H1 (cell line): Measurements from ENCODE around the gene ZNF337. TPM values are rescaled to one million over a fixed set of nuclear protein-coding genes. Genes with fewer than 3 reads are reported as not detected.

ENCODE experiments used
- CTCF ChIA-PET: fragments of 300-600 bp; sonication (Branson Sonifier 250); formaldehyde crosslinking; loops from one replicate; lab custom pipeline; 2021; ENCODE audit not compliant: partially characterized antibody; lab: Charles Lee
- POLR2A ChIA-PET: fragments of 300-600 bp; sonication (Branson Sonifier 250); formaldehyde crosslinking; loops from one replicate; lab custom pipeline; 2021; ENCODE audit warnings: inconsistent platforms; ENCODE audit not compliant: partially characterized antibody; lab: Charles Lee
- DNase-seq, 2 experiments: peaks; one replicate each; pipeline versions ENCODE4 v3.0.0 to v3.0.0-alpha.2; 2010 to 2022; ENCODE audit warnings: low spot score in 2 of 2, low read depth in 1 of 2, mixed read lengths in 1 of 2
- FAIRE-seq: peaks from 2 replicates; lab custom pipeline; 2011; peaks lifted over from hg19 to GRCh38; lab: Jason Lieb, UNC
- H2AFZ ChIP-seq: 2 replicates; pipeline ENCODE4 v1.8.1; 2012; ENCODE audit warnings: low read length, inconsistent platforms
- H2AK5ac ChIP-seq: 2 replicates; pipeline ENCODE4 v1.6.1; 2013; ENCODE audit warnings: low read depth, low read length
- H2BK120ac ChIP-seq: replicated peaks from 2 replicates; pipeline ENCODE3; 2013; ENCODE audit warnings: low read depth, low read length, inconsistent platforms
- H2BK12ac ChIP-seq: 2 replicates; pipeline ENCODE4 v1.6.1; 2013; ENCODE audit warnings: low read depth, low read length
- H2BK15ac ChIP-seq: 2 replicates; pipeline ENCODE4 v1.6.1; 2013; ENCODE audit warnings: low read length
- H2BK20ac ChIP-seq: 2 replicates; pipeline ENCODE4 v1.6.1; 2013; ENCODE audit warnings: low read length
- H2BK5ac ChIP-seq: 2 replicates; pipeline ENCODE4 v1.6.1; 2013; ENCODE audit warnings: low read depth, low read length
- H3K14ac ChIP-seq: 2 replicates; pipeline ENCODE4 v1.6.1; 2013; ENCODE audit warnings: inconsistent platforms; ENCODE audit not compliant: insufficient read length
- H3K18ac ChIP-seq: 2 replicates; pipeline ENCODE4 v1.6.1; 2013; ENCODE audit warnings: low read length; ENCODE audit errors: extremely low read depth
- H3K23ac ChIP-seq: 2 replicates; pipeline ENCODE4 v1.6.1; 2013; ENCODE audit warnings: inconsistent platforms; ENCODE audit not compliant: insufficient read length
- H3K23me2 ChIP-seq: 2 replicates; pipeline ENCODE4 v1.6.1; 2013; ENCODE audit warnings: low read depth, low read length
- H3K27ac ChIP-seq: 2 replicates; pipeline ENCODE4 v1.6.1; 2011; ENCODE audit warnings: low read depth, low read length, inconsistent platforms
- H3K27me3 ChIP-seq, 4 experiments: replicated peaks in 1 of 4; 1 replicate in 1 of 4; 2 replicates in 3 of 4; pipeline versions ENCODE4 v1.6.1 to v1.8.1; 2011 to 2013; ENCODE audit warnings: low read length in 3 of 4, mild to moderate bottlenecking in 3 of 4, inconsistent platforms in 2 of 4, mixed read lengths in 2 of 4, moderate library complexity in 1 of 4; ENCODE audit not compliant: control insufficient read depth in 3 of 4, insufficient read depth in 3 of 4; ENCODE audit errors: extremely low read depth in 1 of 4
- H3K36me3 ChIP-seq, 4 experiments: 2 replicates each; pipeline versions ENCODE4 v1.6.1 to v1.8.1; 2011 to 2013; ENCODE audit warnings: mild to moderate bottlenecking in 4 of 4, low read length in 3 of 4, moderate library complexity in 2 of 4, control low read depth in 1 of 4, inconsistent platforms in 1 of 4; ENCODE audit not compliant: insufficient read depth in 4 of 4, control insufficient read depth in 2 of 4
- H3K4ac ChIP-seq: replicated peaks from 2 replicates; pipeline ENCODE3; 2013; ENCODE audit warnings: low read length, low read depth, mixed read lengths, inconsistent platforms; ENCODE audit not compliant: insufficient read length
- H3K4me1 ChIP-seq, 4 experiments: replicated peaks in 1 of 4; 1 replicate in 1 of 4; 2 replicates in 3 of 4; pipeline versions ENCODE4 v1.6.1 to v1.8.1; 2011 to 2013; ENCODE audit warnings: low read length in 3 of 4, inconsistent platforms in 2 of 4, mixed read lengths in 1 of 4; ENCODE audit not compliant: insufficient read depth in 4 of 4, control insufficient read depth in 3 of 4
- H3K4me2 ChIP-seq, 2 experiments: 2 replicates each; pipeline versions ENCODE4 v1.6.1 to v1.8.1; 2011 to 2013; ENCODE audit warnings: low read depth in 2 of 2, low read length in 2 of 2, control low read depth in 1 of 2, inconsistent platforms in 1 of 2, mild to moderate bottlenecking in 1 of 2; ENCODE audit not compliant: insufficient read depth in 1 of 2
- H3K4me3 ChIP-seq, 4 experiments: fragments of 200-600, 300-600 bp in 1 of 4; sonication (generic), shearing (Covaris generic), sonication (Bioruptor Twin) in 1 of 4; 2 replicates each; pipeline versions ENCODE4 v1.5.1 to v1.8.1; 2011 to 2016; ENCODE audit warnings: low read length in 4 of 4, low read depth in 3 of 4, control low read depth in 2 of 4, inconsistent platforms in 2 of 4, mild to moderate bottlenecking in 2 of 4, mixed read lengths in 1 of 4, moderate library complexity in 1 of 4; ENCODE audit not compliant: insufficient read depth in 2 of 4; ENCODE audit errors: extremely low read depth in 1 of 4
- H3K56ac ChIP-seq: replicated peaks from 2 replicates; pipeline ENCODE3; 2013; ENCODE audit warnings: low read depth, mild to moderate bottlenecking, mixed read lengths, low read length, inconsistent platforms; ENCODE audit not compliant: insufficient read length
- H3K79me1 ChIP-seq: 2 replicates; pipeline ENCODE4 v1.6.1; 2013; ENCODE audit warnings: low read depth, low read length, control low read depth
- H3K79me2 ChIP-seq, 2 experiments: 2 replicates each; pipeline versions ENCODE4 v1.6.1 to v1.8.1; 2012 to 2013; ENCODE audit warnings: low read length in 2 of 2, mild to moderate bottlenecking in 2 of 2, inconsistent platforms in 1 of 2; ENCODE audit not compliant: insufficient read depth in 2 of 2, control insufficient read depth in 1 of 2
- H3K9ac ChIP-seq, 4 experiments: replicated peaks in 1 of 4; 1 replicate in 1 of 4; 2 replicates in 3 of 4; pipeline versions ENCODE4 v1.6.1 to v1.8.1; 2011 to 2013; ENCODE audit warnings: low read depth in 3 of 4, low read length in 3 of 4, control low read depth in 2 of 4, mild to moderate bottlenecking in 2 of 4, moderate library complexity in 2 of 4, inconsistent platforms in 1 of 4; ENCODE audit errors: extremely low read depth in 1 of 4
- H3K9me3 ChIP-seq, 2 experiments: 2 replicates each; pipeline versions ENCODE4 v1.6.1 to v1.8.1; 2012 to 2013; ENCODE audit warnings: mild to moderate bottlenecking in 2 of 2, moderate library complexity in 2 of 2, control low read depth in 1 of 2, inconsistent platforms in 1 of 2, low read depth in 1 of 2, low read length in 1 of 2, mixed read lengths in 1 of 2; ENCODE audit not compliant: insufficient read depth in 2 of 2
- H4K20me1 ChIP-seq, 2 experiments: replicated peaks in 1 of 2; 2 replicates each; pipeline versions ENCODE3 to v1.8.1; 2011 to 2013; ENCODE audit warnings: inconsistent platforms in 2 of 2, low read length in 2 of 2, mild to moderate bottlenecking in 1 of 2; ENCODE audit not compliant: insufficient read depth in 2 of 2, control insufficient read depth in 1 of 2
- H4K5ac ChIP-seq: 2 replicates; pipeline ENCODE4 v1.6.1; 2013; ENCODE audit warnings: low read length, low read depth, mixed read lengths, inconsistent platforms; ENCODE audit not compliant: insufficient read length
- H4K8ac ChIP-seq: 2 replicates; pipeline ENCODE4 v1.8.0; 2013; ENCODE audit warnings: mild to moderate bottlenecking, moderate library complexity, low read length, inconsistent platforms; ENCODE audit not compliant: insufficient read depth; ENCODE audit errors: extremely low read depth
- H4K91ac ChIP-seq: replicated peaks from 2 replicates; pipeline ENCODE3; 2013; ENCODE audit warnings: low read length, mixed read lengths, inconsistent platforms; ENCODE audit not compliant: insufficient read length
- E2F6 ChIP-seq: IDR thresholded peaks from 2 replicates; pipeline ENCODE4 v1.6.1; 2012; ENCODE audit warnings: inconsistent platforms
- POLR2A ChIP-seq, 2 experiments: IDR thresholded peaks; 1 replicate in 1 of 2; 2 replicates in 1 of 2; pipeline ENCODE4 v1.6.1; 2011; ENCODE audit warnings: low read depth in 2 of 2, low read length in 2 of 2, mild to moderate bottlenecking in 2 of 2; ENCODE audit errors: control extremely low read depth in 1 of 2
- RAD21 ChIP-seq, 2 experiments: IDR thresholded peaks in 1 of 2; conservative IDR thresholded peaks in 1 of 2; 2 replicates each; pipeline ENCODE4 v1.6.1; 2011; ENCODE audit warnings: low read depth in 2 of 2, low read length in 2 of 2, improper control_type of control experiment in 1 of 2, inconsistent platforms in 1 of 2, mild to moderate bottlenecking in 1 of 2, moderate library complexity in 1 of 2
- TAF1 ChIP-seq: IDR thresholded peaks from 2 replicates; pipeline ENCODE4 v1.6.1; 2011; ENCODE audit warnings: mild to moderate bottlenecking, low read depth, low read length
- TAF7 ChIP-seq: optimal IDR thresholded peaks from 2 replicates; pipeline ENCODE3; 2011; ENCODE audit warnings: low read depth, mild to moderate bottlenecking, inconsistent platforms, low read length, moderate library complexity, borderline replicate concordance
- WGBS, 2 experiments: shearing (Covaris generic) in 1 of 2; methylation state at CpG; one replicate each; pipeline versions ENCODE4 v1.1.6 to v1.1.7; 2013 to 2015; ENCODE audit warnings: low lambda C conversion rate in 2 of 2, mixed read lengths in 2 of 2, inconsistent platforms in 1 of 2, low coverage in 1 of 2, missing lambda C conversion rate in 1 of 2; ENCODE audit not compliant: insufficient replicate concordance in 2 of 2, insufficient coverage in 1 of 2, insufficient read length in 1 of 2; ENCODE audit errors: extremely low coverage in 1 of 2, missing lambda C conversion rate in 1 of 2; 5-methylcytosine and 5-hydroxymethylcytosine counted together
- polyA plus RNA-seq, 7 experiments: library from polyadenylated mRNA; depleted of rRNA in 3 of 7; stranded (reverse) in 5 of 7; unstranded in 2 of 7; fragments of >200 nt in 5 of 7; fragments of 200-250 nt in 2 of 7; gene quantifications; 1 replicate in 5 of 7; 2 replicates in 1 of 7; 4 replicates in 1 of 7; pipeline versions ENCODE4 v1.2.1 to v1.2.3, GENCODE V29; 2011 to 2013; ENCODE audit warnings: missing spikeins in 2 of 7, mixed read lengths in 2 of 7
- total RNA-seq: library from RNA; stranded (reverse); fragmentation: NEBNext Ultra II Directional; extraction: Animal tissue kit (Norgen Biotek cat#: 25700); gene quantifications from 2 replicates; pipeline ENCODE4 v1.2.1, GENCODE V29; 2021

ZNF337 gene
- total and polyA plus RNA-seq, 2 of the 8 experiments (the other 6 are each of a cell fraction or from before 2014, with no cell fraction given): 2.8 to 6.6 TPM

- no peaks in the 10 kb centered on the region for H3K9me3 ChIP-seq
- no peak overlapping the region for H2BK5ac ChIP-seq
- no peaks in the 10 kb centered on the region; a peak in 1 of 7 replicates for H3K27me3 ChIP-seq
- H3K18ac ChIP-seq: no peak overlapping the region
- FAIRE-seq (no peak), DNase-seq (no peak)
- no peak for TF ChIP-seq POLR2A (IDR thresholded peaks at IDR 0.05; ENCODE audit: control extremely low read depth in 1 of 2, low read depth in 2 of 2, low read length in 2 of 2)
- TF ChIP-seq E2F6: no peak
- TF ChIP-seq TAF1: no peak
- no peak for TF ChIP-seq RAD21 (IDR thresholded peaks at IDR 0.05 in 1 of 2, conservative IDR thresholded peaks at IDR 0.05 in 1 of 2; ENCODE audit: low read depth in 2 of 2, low read length in 2 of 2)
- no peak for TF ChIP-seq TAF7
- 74% methylated on average over 1 of the region's 1 CpG; no CpG with 5 or more reads in 1 of the 2 experiments for WGBS, 2 experiments
- no peaks in the 10 kb centered on the region for H3K79me2 ChIP-seq
- H3K9ac ChIP-seq: no peak overlapping the region
- no peak overlapping the region for H3K4me2 ChIP-seq
- H2BK15ac ChIP-seq: no peak overlapping the region
- H4K91ac ChIP-seq: no peak overlapping the region
- no peak overlapping the region for H2AFZ ChIP-seq
- no peak overlapping the region for H3K14ac ChIP-seq
- no peaks in the 10 kb centered on the region for H3K36me3 ChIP-seq
- no peak overlapping the region for H3K27ac ChIP-seq
- ChIA-PET CTCF (interaction anchor here (0.6 kb wide), 1 partner anchor 35 kb away, joined by 3 read pairs; no protein-coding TSS in a partner anchor), POLR2A (no interaction called here)
- no peak overlapping the region for H3K23ac ChIP-seq
- no peak overlapping the region for H2BK120ac ChIP-seq
- no peak overlapping the region for H4K5ac ChIP-seq
- no peaks in the 10 kb centered on the region for H4K20me1 ChIP-seq
- H3K4ac ChIP-seq: no peak overlapping the region
- H3K23me2 ChIP-seq: peaks cover 6% of the 10 kb centered on the region; the same call in 1 of the 2 replicates
- no peak overlapping the region for H4K8ac ChIP-seq
- no peak overlapping the region for H3K4me3 ChIP-seq
- H2BK12ac ChIP-seq: no peak overlapping the region
- H3K56ac ChIP-seq: no peak overlapping the region
- H3K4me1 ChIP-seq: no peaks in the 10 kb centered on the region; a peak in 1 of 7 replicates
- no peak overlapping the region for H2BK20ac ChIP-seq
- no peak overlapping the region for H2AK5ac ChIP-seq
- peaks cover 3% of the 10 kb centered on the region; the same call in 1 of the 2 replicates for H3K79me1 ChIP-seq
Measured at GRCh38 chr20:25699914-25700313, 3.3 kb upstream of the ZNF337 start.
